HEK293 (cell line): ENCODE results near the gene DHRS3.

ENCODE experiments used
- HOXD13 ChIP-seq: sonication (generic); formaldehyde crosslinking; IDR thresholded peaks from 2 replicates; pipeline ENCODE4 v1.8.0; 2022; ENCODE audit warnings: missing genetic modification reagents, borderline replicate concordance
- KLF10 ChIP-seq: fragments of 450-650 bp; IDR thresholded peaks from 2 replicates; pipeline ENCODE4 v1.5.1; 2018; ENCODE audit warnings: missing biosample characterization, mild to moderate bottlenecking, missing genetic modification characterization
- ZNF112 ChIP-seq: fragments of 450-650 bp; formaldehyde crosslinking; IDR thresholded peaks from 2 replicates; pipeline ENCODE4 v1.5.0; 2017; ENCODE audit warnings: missing biosample characterization, missing genetic modification characterization
- ZNF341 ChIP-seq: fragments of 450-650 bp; formaldehyde crosslinking; IDR thresholded peaks from 2 replicates; pipeline ENCODE4; 2016; ENCODE audit warnings: low read depth, missing biosample characterization, missing genetic modification characterization
- TF ChIP-seq, protein P1 (sequence below): fragments of 450-650 bp; formaldehyde crosslinking; IDR thresholded peaks from 2 replicates; pipeline ENCODE4 v1.5.1; 2016; ENCODE audit warnings: missing biosample characterization, missing genetic modification characterization
- TF ChIP-seq, protein P2 (sequence below): fragments of 450-650 bp; formaldehyde crosslinking; IDR thresholded peaks from 2 replicates; pipeline ENCODE4 v1.5.1; 2016; ENCODE audit warnings: missing biosample characterization, missing genetic modification characterization

DNA sequence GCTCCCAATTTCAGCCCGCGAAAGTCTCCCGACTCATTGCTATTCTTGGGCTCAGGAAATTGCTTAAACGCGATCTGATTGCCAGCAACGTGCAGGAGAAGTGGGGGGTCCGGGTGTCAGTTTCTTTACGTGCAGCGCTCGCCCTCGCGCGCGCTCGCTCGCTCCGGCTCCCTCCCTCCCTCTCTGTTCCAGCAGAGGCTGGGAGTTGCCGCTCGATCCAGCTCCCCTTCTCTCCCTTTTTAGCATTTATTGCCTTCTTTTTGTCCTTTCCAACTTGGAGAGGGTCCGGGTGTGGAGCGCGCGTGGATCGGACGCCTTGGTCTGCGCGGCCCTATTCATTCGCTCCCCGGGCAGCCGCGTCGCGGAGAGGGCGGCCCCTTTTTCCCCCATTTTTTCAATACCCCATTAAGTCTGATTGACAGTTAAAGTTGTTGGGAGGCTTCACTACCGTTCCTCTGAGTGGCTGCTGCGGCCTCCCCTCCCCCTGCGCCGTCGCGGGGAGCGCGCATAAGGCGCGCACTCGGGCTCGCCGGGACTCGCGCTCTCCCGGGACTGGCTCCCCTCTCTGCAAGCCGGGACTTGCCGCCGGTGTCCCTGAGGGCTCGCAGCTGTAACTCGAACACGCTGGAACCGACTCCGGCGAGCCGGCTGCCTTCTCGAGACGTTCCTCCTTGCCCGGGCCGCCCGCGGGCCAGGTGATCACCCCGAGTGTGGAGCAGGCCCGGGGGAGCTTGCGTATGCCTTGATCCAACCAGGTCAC is at the start of gene DHRS3:
- TF ChIP-seq HOXD13 (CRISPR knock-in tag) = no peak
- peak; percentile 65; the same call in 1 of the 2 replicates for TF ChIP-seq KLF10 (tag by site-specific recombination)
- TF ChIP-seq, protein P1, sequence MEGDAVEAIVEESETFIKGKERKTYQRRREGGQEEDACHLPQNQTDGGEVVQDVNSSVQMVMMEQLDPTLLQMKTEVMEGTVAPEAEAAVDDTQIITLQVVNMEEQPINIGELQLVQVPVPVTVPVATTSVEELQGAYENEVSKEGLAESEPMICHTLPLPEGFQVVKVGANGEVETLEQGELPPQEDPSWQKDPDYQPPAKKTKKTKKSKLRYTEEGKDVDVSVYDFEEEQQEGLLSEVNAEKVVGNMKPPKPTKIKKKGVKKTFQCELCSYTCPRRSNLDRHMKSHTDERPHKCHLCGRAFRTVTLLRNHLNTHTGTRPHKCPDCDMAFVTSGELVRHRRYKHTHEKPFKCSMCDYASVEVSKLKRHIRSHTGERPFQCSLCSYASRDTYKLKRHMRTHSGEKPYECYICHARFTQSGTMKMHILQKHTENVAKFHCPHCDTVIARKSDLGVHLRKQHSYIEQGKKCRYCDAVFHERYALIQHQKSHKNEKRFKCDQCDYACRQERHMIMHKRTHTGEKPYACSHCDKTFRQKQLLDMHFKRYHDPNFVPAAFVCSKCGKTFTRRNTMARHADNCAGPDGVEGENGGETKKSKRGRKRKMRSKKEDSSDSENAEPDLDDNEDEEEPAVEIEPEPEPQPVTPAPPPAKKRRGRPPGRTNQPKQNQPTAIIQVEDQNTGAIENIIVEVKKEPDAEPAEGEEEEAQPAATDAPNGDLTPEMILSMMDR (tag by site-specific recombination) = no peak; the same call in 1 of the 2 replicates
- TF ChIP-seq ZNF341 (tag by site-specific recombination) = peak; percentile 94
- no peak for TF ChIP-seq ZNF112
- TF ChIP-seq, protein P2, sequence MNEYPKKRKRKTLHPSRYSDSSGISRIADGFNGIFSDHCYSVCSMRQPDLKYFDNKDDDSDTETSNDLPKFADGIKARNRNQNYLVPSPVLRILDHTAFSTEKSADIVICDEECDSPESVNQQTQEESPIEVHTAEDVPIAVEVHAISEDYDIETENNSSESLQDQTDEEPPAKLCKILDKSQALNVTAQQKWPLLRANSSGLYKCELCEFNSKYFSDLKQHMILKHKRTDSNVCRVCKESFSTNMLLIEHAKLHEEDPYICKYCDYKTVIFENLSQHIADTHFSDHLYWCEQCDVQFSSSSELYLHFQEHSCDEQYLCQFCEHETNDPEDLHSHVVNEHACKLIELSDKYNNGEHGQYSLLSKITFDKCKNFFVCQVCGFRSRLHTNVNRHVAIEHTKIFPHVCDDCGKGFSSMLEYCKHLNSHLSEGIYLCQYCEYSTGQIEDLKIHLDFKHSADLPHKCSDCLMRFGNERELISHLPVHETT (tag by site-specific recombination) = 0 out of 2 replicates have a peak, but pooled peaks have one; percentile 12
